Measurements from ENCODE around the gene MFSD12.
"Not testable (repeated sequence)": the region's sequence is repeated elsewhere in the genome, so short reads cannot be mapped to it uniquely, and the experiment has no call there.

Gene MFSD12

DNA sequence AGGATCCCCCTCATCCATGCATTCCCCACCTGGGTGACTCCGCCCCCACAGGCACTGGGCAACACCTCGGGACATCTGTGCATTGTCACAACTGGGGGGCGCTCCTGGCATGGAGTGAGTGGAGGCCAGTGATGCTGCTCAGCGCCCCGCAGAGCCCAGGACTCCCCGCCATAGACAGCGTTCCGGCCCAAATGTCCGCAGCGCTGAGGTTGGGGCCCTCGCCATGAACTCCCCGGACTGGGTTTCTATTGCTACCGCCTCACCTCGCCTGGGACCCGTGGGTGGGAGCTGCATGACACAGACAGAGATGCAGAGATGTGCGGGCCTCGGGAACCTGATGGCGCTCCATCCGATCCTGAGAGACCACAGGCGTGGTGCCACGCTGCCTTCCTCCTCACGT lies 46.7 kb downstream of the MFSD12 start:
- no peak for DNase-seq (ENCODE audit: insufficient read length, low spot score)
- no peak for FAIRE-seq

DNA sequence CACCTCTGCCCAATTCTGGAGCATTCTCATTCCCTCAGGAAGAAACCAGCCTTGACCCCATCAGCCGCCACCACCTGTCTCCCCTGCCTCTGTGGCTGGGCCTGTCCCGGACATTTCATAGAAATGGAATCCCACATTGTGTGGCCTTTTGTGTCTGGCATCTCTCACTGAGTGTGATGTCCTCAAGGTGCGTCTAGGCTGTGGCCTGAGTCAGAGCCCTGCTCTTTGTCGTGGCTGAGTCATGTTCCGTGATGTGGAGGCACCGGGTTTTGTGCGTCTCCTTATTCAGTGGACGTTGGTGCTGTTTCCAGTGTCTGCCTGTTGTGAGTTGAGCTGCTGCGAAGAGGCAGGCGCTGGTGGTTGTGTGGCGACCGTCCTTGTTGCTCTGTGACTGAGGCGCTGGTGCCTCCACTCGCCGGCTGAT lies 47.8 kb downstream of the MFSD12 start:
- no peak for FAIRE-seq

DNA sequence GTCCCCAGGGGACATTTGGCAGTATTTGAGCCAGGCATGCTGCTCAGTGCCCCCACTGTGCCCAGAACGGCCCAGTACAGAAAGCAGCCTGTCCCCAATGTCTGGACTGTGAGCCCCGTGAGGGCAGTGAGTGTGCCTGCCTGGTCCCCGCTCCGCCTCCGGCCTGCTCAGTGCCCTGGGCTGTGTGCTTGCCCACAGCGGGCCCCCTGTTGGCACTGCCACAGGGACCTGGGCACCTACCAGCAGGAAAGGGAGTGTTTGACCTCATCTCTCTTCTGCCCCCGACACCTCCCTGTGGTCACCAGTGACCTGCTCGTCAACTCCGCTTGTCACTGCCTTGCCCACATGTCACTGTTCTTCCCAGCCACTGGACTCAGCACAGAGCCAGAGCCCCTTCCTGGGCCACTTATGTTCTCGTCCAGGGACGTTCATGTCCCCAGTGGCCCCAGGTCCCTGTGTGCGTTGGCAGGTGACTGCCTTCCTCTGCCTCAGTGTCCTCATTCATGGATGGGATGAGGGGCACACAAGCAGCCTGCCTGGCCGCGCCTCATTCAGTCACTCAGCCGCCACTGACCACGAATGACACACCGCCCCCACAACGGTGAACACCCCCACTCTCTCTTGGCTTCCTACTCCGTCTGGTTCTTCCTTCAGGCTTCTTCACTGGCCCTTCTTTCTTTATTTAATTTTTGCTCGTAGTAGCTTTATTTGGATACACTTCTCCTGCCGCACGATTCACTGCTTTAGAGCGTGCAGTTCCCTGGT lies 48.4 kb downstream of the MFSD12 start:
- FAIRE-seq (no peak), DNase-seq (ENCODE audit: insufficient read length, low spot score) (no peak)

More for the DNA sequence above, 47.8 kb downstream of the MFSD12 start:
- no peak for DNase-seq (ENCODE audit: insufficient read length, low spot score)

DNA sequence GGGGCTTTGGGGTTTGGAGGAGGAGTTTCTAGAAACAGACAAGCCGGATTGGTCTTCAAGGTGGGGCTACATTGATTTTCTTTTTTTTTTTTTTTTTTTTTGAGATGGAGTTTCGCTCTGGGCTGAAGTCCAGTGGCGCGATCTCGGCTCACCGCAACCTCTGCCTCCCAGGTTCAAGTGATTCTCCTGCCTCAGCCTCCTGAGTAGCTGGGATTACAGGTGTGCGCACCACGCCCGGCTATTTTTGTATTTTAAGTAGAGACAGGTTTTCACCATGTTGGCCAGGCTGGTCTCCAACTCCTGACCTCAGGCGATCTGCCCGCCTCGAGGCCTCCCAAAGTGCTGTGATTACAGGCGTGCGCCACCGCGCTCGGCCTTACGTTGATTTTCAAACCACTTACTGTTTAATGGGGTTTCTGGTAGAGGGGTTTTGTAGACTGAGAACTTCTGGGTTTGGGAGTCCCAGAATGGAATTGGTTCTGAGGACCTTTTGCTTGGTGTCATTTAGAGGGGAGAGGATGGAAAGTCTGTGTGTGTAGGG lies 49.2 kb downstream of the MFSD12 start:
- not testable (repeated sequence) for DNase-seq (ENCODE audit: insufficient read length, low spot score); FAIRE-seq

DNA sequence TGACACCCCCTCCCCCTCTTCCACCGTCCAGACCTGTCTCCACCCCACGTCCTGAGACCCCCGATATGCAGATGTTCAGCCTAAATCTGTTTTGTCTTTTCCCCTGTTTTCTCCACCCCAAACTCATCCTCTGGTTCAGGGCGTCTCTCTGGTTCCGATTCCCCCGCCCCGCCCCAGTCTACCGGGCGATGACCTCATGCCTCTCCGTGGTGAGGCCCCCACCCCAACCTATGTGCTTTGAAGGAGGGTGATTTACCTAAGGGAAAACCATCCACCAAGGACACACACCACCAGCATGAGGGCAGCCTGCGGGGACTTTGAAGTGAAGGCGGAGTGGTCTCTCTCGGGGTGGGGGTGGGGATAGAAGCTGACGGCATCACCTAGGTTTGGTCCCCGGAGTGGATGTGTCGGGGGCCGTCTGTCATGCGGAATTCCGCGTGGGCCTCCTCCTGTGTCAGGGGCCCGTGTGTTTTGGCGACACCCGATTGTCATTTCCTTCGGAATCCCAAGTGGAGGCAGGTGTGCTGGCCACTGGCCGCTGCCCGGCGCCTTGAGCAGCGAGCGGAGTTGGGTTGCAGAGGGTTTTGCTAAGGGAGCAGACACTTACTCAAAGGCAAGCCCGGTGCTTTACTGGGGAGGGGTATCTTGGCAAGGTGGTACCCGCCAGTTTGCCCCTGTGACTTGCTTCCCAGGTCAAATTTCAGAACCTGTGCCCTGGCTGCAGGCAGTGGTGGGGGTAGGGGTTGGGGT lies 49.8 kb downstream of the MFSD12 start:
- FAIRE-seq (no peak), DNase-seq (ENCODE audit: insufficient read length, low spot score) (no peak)

DNA sequence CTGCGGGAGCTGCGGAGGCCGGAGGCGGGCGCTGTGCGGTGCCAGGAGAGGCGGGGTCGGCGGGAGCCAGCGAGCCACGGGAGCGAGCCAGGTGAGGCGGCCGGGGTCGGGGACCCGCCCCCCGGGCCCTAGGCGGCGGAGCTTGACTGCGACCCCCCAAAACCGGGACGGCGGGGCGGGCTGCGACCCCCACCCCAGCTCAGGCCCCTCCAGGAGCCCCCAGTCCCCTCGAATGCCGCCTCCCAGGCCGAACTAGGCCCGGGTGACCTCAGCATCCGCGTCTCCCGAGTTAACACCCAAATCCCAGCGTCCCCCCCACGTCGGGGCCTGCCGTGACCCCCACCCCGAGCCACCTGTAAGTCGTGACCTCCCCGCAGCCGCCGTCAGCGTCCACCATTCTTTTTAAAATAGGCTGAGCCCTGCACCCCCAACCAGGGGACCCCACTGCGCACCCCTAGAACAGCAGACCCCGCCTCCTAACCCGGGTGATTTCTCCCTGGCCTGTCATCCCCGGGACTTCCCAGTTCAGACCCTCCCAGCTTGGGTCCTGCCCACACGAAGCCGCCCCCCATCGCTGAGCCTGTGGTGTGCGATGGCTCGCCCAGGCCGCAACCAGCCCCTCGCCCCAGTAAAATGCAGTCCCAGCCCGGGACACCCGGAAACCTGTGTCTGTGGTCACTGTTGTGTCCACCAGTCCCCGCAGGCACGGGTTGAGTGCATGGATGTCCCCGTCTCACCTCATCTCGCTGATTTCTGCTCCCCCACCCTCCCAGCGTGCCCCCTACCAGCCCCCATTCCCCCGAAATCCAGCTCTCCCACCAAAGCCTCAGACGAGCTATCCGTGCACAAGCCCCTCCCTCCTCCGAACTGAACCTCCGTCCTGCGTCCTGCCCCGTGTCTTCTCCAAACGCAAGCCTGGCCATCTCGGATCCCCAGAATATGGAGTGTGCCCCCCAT lies 50.7 kb downstream of the MFSD12 start:
- FAIRE-seq (no peak), DNase-seq (ENCODE audit: insufficient read length, low spot score) (peak; percentile 57)

DNA sequence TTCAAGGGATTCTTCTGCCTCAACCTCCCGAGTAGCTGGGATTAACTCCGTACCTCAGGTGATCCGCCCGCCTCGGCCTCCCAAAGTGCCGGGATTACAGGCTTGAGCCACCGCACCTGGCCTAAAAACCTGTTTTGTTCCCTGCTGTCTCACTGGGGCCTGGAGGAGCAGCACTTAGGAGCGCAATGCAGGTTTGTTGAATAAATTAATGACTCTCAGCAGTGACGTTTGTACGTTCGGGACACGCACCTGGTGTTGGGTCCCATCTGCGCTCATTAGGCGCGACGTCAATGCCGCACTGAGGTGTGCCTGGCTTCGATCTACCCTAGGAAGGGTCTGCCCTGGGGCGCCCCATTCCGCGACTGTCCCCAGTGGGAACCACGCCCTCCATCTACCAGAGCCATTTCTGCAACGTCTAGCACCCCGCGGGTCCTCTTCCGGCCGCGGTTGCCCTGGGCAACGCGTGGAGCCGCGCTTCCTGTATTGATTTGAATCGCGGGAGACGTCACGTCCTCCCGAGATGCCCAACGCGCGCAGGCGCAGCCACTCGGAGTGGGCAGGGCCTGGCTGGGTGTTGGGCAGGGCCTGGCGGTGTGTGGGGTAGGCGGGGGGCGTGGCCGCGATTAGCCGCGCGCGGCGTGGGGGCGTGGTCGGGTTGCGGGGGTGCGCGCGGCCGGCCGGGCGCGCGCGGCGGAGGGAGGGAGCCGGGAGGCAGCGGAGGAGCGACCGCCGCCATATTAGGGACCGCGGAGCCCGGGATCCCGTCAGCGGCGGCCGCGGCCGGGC lies 51.6 kb downstream of the MFSD12 start, which contains the start of gene FZR1:
FZR1 (plus strand) TSS at position 714 of the 786 bp plus-strand sequence. CDS start 16,679 bp downstream, outside the sequence.
- peak; percentile 94 for FAIRE-seq

DNA sequence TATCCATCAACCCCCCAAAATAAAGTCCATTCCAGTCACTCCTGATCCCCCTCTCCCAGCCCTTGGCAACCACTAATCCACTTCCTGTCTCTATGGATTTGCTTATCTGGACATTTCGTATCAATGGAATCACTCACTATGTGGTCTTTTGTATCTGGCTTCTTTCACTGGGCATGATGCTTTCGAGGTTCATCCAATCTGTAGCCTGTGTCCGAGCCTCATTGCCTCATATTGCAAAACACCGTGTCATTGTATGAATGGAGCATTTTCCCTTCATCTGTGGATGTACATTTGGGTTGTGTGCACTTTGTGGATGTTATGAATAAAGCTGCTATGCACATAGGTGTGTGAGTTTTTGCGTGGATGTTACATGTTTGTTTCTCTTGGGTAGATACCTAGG lies 52.7 kb downstream of the MFSD12 start:
- no peak for FAIRE-seq

More for the DNA sequence above, 51.6 kb downstream of the MFSD12 start, which contains the start of gene FZR1:
- DNase-seq (ENCODE audit: insufficient read length, low spot score) = peak; percentile 99

DNA sequence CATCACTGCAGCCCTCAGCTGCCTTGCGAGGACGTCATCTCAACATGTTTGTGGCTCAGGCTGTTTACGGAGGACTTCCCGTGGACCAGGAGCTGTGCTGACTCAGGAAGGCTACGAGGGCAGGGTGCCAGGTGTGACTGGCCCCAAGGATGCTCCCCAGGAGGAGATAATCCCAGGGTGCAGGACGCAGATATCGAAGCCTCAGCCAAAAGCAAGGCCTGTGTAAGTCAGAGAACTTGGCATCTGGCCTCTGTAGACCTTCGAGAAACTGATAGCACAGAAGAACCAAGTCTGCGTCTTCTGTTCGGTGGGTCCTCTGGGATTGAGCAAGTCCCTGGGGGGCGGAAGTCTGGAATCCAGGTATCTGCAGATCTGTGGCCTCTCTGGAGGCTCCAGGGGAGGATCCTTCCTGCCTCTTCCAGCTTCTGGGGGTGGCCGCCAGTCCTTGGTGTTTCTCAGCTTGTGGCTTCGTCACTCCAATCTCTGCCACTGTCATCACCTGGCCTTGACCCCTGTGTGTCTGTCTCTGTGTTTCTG lies 54.3 kb downstream of the MFSD12 start:
- FAIRE-seq (no peak), DNase-seq (ENCODE audit: insufficient read length, low spot score) (no peak)

More for the DNA sequence above, 52.7 kb downstream of the MFSD12 start:
- no peak for DNase-seq (ENCODE audit: insufficient read length, low spot score)

DNA sequence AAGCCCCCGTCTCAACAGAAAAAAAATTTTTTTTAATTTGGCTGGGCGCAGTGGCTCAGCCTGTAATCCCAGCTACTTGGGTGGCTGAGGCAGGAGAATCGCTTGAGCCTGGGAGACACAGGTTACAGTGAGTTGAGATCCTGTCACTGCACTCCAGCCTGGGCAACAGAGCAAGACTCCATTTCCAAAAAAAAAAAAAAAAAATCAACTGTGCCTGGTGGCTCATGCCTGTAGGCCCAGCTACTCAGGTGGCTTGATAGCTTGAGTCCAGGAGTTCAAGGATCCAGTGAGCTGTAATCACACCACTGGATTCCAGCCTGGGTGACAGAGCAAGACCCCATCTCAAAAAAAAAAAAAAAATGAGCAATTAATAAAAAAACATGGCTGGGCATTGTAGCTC lies 55.6 kb downstream of the MFSD12 start:
- DNase-seq (ENCODE audit: insufficient read length, low spot score) (no peak), FAIRE-seq (no peak)

DNA sequence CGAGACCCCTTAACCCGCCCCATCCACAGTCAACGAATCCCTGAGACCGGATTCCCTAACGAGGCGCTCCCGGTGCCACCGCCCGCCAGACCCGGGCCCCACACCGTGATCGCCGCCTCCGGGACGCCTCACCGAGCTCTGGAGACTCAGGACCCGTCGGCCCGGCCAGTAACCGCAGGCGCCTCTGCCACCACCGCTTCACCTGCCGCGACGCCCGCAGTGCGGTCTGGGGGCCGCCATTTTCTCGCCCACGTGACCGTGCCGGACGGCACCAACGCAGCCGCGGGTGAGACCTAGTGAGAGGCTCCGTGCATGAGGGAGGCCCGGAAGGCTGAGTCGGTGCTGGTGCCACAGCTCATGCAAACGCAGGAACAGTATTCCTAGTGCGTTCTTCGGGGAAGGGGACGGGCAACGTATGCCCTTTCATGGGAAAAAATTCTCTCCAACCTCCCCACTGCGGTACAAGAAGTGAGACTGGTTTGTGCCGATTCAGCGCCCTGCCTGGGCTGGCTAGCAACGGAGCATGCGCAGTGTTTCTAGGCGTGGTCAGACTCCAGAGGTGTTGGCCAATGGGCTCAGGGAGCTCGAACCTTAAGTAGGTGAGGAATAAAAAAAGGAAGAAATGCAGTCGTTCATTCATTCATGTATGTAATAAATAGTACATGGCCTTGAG lies 56.8 kb downstream of the MFSD12 start, which contains the start of gene DOHH:
DOHH (minus strand) TSS at position 246 of the 673 bp plus-strand sequence. CDS start 3,860 bp downstream, outside the sequence.
- DNase-seq (ENCODE audit: insufficient read length, low spot score) (peak; percentile 95), FAIRE-seq (peak; percentile 100)

DNA sequence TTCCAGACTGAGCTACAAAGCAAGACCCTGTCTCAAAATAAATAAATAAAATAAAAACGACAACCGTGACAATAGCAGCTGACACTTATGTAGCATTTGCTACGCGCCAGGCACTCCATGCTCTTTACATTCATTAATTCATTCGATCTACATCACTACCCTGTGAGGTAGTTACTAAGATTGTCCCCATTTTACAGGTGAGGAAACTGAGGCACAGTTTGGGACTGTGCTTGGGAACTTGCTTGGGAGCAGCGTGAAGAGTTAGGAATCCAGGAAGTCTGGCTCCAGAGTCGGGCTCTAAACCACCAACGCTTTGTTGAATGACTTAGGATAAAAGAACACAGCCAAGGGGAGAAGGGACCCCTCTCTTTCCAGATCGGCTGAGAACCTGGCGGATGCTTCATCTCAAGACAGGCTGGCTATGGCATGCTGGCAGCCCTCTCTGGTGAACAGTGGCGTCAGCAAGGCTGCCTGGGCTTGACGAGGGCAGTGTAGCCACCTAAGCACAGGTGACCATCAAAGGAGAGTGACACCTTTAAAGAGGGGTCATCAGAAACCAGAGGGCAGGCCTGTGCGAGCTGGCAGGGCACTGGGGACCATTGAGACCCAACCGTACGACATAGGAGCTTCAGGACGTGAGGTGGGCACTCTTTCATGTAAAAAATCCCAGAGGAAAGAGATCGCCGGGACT lies 57.5 kb downstream of the MFSD12 start:
- FAIRE-seq (no peak), DNase-seq (ENCODE audit: insufficient read length, low spot score) (no peak)

DNA sequence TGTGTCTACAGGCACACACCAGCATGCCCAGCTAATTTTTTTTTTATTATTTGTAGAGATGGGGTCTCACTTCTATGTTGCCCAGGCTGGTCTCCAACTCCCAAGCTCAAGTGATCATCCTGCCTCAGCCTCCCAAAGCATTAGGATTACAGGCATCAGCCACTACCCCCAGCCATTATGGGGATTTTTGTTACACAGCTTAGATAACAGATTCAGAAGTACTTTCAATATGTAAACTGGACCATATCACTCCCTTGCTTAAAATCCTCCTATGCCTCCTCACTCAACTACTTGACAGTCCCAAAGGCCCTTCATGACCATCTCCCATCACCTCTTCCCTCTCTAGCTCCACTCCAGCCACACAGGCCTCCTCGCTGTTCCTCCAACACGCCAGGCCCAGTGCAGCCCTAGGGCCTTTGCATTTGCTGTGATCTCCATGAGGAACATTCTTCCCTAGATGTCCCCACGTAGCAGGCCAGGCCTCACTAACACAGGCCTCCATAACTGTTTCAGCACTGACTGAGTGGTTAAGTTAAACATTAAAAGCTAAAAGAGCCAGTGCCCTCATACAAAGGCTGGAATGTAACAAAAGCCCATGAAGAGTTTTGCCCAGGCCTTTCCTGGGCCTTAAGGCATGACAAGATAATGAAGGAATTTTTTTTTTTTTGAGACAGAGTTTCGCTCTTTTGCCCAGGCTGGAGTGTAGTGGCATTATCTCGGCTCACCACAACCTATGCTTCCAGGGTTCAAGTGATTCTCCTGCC lies 59.4 kb downstream of the MFSD12 start:
- FAIRE-seq (no peak), DNase-seq (ENCODE audit: insufficient read length, low spot score) (no peak)

DNA sequence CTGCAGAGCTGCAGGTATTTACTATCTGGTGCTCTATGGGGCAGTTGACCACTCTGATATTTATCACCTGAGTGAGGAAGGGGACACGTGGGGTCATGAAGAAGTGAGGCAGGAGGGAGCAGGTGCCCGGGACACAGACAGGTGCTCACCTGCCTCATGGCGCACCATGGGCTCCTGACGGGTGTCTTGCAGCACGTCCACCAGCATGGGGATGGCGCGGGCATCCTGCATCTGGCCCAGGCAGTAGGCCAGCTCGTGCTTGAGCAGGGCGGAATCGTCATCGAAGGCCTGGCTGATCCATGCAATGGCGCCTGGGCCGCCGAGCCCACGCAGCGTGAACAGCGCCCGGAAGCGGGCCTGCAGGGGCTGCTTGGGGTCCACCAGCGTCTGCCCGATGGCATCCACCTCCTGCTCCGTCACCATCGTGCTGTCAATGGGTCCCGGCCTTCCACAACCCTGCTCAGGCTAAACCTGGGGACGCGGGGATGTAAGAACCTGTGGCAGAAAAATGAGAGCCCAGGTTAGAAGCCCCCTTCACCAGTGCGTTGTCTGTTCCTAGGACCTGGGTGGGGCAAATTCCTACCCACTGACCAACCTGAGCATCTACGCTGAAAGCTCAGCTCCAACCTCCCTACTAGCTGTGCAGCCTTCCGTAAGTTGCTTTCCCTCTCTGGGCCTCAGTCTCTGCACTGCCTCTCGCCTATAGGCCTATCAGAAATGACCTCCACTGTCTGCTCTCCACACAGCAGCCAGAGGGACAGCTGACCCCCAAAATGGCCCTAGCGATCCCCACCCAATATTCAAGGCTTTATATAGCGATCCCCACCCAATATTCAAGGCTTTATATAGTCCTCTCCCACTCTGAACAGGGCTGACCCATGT lies 60.8 kb downstream of the MFSD12 start:
- FAIRE-seq = no peak
- DNase-seq (ENCODE audit: insufficient read length, low spot score) = no peak

DNA sequence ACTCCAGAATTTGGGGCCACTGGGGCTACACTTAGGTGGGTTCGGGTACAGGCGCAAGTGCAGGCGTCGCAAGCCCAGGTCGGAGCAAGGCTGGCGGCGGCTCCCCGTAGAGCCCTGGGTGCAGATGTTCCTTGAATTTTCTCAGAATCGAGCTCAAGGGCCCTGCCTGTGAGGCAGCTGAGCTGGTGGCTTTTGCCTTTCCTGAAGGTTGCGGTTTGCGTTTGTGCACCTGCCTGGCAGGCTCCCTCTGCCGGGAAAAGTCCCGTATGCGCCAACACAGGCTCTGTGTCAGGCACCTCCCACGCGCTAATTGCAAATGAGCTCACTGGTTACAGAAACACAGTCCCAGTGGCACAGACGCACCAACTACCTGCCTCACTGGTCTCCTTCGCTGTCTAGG lies 62.8 kb downstream of the MFSD12 start:
- FAIRE-seq (no peak), DNase-seq (ENCODE audit: insufficient read length, low spot score) (no peak)
